Activated naive CD4-positive, alpha-beta T cell treated with anti-CD3 and anti-CD28 coated beads, Interleukin-2, amount 10 ng/mL, durations not matched to agents 7 days and 5 days (primary cell): Measurements from ENCODE around the gene SPOCK3.
"Not testable (repeated sequence)": the region's sequence is repeated elsewhere in the genome, so short reads cannot be mapped to it uniquely, and the experiment has no call there.

Experiments used
- CTCF ChIA-PET: fragments of 350-600 bp; sonication (Branson Sonifier 250); formaldehyde crosslinking; loops from one replicate; lab custom pipeline; 2021; ENCODE audit warnings: antibody characterized with exemption; lab: Charles Lee
- DNase-seq: peaks from one replicate; pipeline ENCODE4 v3.0.0-alpha.2; 2020
- H3K27ac Mint-ChIP-seq: one replicate; pipeline ENCODE4 v1.8.0; 2021; ENCODE audit warnings: mild to moderate bottlenecking, moderate library complexity, mixed read lengths
- H3K27me3 Mint-ChIP-seq: one replicate; pipeline ENCODE4 v1.8.0; 2021; ENCODE audit warnings: mild to moderate bottlenecking, mixed read lengths
- H3K36me3 Mint-ChIP-seq: one replicate; pipeline ENCODE4 v1.8.0; 2021; ENCODE audit warnings: mixed read lengths
- H3K4me1 Mint-ChIP-seq: one replicate; pipeline ENCODE4 v1.8.0; 2021; ENCODE audit warnings: mixed read lengths
- H3K4me3 Mint-ChIP-seq: one replicate; pipeline ENCODE4 v1.8.0; 2021; ENCODE audit warnings: mild to moderate bottlenecking, moderate library complexity, mixed read lengths
- H3K9me3 Mint-ChIP-seq: one replicate; pipeline ENCODE4 v1.8.0; 2021; ENCODE audit warnings: mixed read lengths

SPOCK3 gene

GRCh38 chr4:167234316-167234881 is at the start of gene SPOCK3:
SPOCK3 (minus strand) TSS chr4:167234494.
- Mint-ChIP-seq H3K27ac (no peak within 1 kb of the TSS), H3K27me3 (peaks cover 31% of the 10 kb centered on the region), H3K36me3 (no peaks in the 10 kb centered on the region), H3K9me3 (no peaks in the 10 kb centered on the region), H3K4me1 (peaks cover 7% of the 10 kb centered on the region), H3K4me3 (peak within 1 kb of the TSS; percentile 41)
- peak; percentile 20 for DNase-seq
- CTCF ChIA-PET: no interaction called here

DNA sequence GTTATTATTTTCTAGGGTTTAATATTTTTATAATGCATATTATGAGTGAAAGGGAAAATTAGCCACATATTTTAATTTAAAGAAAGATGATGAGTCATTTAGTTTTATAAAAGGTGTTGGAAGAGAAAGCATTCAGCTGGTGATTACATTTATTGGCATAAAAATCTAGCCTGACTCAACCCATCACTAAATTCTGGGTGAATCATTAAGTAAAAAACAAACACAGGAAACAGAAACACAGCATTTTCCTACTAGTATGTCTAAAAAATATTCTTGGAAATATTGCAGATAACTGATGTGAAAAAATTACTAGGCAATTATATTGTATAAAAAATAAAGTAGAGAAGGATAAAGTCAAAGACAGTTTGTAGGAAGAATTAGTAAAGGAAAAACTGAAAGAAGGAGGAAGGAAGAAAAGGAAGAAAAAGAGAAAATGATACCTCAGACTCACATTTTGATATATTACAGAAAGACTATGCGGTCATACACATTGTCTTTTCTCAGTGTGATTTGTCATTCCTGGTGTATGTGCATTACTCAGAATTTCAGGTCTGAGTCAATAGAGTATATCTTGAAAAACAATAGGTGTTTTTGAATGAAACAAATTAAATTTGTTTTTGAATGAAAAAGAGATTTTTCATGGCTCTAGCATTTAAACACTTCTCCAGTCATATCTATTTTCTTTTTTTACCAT is 48.0 kb upstream of the SPOCK3 start:
- H3K9me3 Mint-ChIP-seq: peaks cover 5% of the 10 kb centered on the region

GRCh38 chr4:167281545-167281944 is 47.3 kb upstream of the SPOCK3 start:
- H3K4me1 Mint-ChIP-seq, CTCF ChIA-PET, H3K9me3 Mint-ChIP-seq, DNase-seq, H3K4me3 Mint-ChIP-seq, H3K27ac Mint-ChIP-seq, H3K36me3 Mint-ChIP-seq, H3K27me3 Mint-ChIP-seq: not testable (repeated sequence)

More for the DNA sequence above, 48.0 kb upstream of the SPOCK3 start:
- DNase-seq: no peak
- no peaks in the 10 kb centered on the region for H3K27me3 Mint-ChIP-seq
- H3K27ac Mint-ChIP-seq: no peak overlapping the region
- H3K36me3 Mint-ChIP-seq: no peaks in the 10 kb centered on the region
- no peak overlapping the region for H3K4me3 Mint-ChIP-seq
- no peaks in the 10 kb centered on the region for H3K4me1 Mint-ChIP-seq
- CTCF ChIA-PET: no interaction called here

GRCh38 chr4:167274351-167274750 is 40.1 kb upstream of the SPOCK3 start:
- no peak overlapping the region for H3K4me3 Mint-ChIP-seq
- CTCF ChIA-PET: interaction anchor here (0.6 kb wide), 1 partner anchor 9 kb away, joined by 3 read pairs; no protein-coding TSS in a partner anchor
- H3K36me3 Mint-ChIP-seq: no peaks in the 10 kb centered on the region
- peaks cover 6% of the 10 kb centered on the region for H3K9me3 Mint-ChIP-seq
- H3K27ac Mint-ChIP-seq: no peak overlapping the region
- DNase-seq: no peak
- no peaks in the 10 kb centered on the region for H3K27me3 Mint-ChIP-seq
- no peaks in the 10 kb centered on the region for H3K4me1 Mint-ChIP-seq

DNA sequence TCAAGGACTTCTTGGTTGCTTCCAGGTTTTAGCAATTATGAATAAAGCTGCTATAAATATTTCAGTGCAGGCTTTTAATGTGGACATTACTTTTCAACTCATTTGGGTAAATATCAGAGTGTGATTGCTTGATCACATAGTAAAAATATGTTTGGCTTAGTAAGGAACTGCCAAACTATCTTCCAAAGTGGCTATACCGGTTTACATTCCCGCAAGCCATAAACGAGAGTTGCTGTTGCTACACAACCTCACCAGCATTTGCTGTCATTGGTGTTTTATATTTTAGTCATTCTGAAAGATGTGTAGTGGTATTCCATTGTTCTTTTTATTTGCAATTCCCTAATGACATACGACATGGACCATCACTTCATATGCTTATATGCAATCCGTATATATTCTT is 30.9 kb upstream of the SPOCK3 start:
- H3K27ac Mint-ChIP-seq: no peak overlapping the region
- CTCF ChIA-PET: interaction anchor here (0.6 kb wide), 1 partner anchor 9 kb away, joined by 3 read pairs; no protein-coding TSS in a partner anchor
- no peak for DNase-seq
- H3K4me3 Mint-ChIP-seq: no peak overlapping the region
- H3K9me3 Mint-ChIP-seq: peaks cover 9% of the 10 kb centered on the region
- no peaks in the 10 kb centered on the region for H3K36me3 Mint-ChIP-seq
- no peaks in the 10 kb centered on the region for H3K4me1 Mint-ChIP-seq
- no peaks in the 10 kb centered on the region for H3K27me3 Mint-ChIP-seq

DNA sequence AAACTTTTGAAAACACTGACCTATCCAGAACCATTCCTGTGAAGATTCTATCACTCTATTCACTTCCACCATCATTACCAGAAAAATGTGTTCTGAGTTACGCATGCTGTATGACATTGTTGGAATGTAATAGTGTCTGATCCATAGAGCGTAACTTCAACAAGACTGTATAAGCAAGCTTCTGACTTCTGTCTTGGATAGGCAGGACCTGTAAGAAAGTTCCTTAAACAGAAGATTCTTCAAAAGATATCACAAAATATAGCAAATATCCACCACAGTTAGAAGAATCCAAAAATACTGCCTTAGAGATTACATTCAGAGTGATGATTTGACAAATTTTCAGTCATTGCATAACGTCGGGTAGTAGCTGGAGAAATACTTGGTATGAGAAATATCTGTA is 14.0 kb upstream of the SPOCK3 start:
- DNase-seq: no peak
- H3K4me3 Mint-ChIP-seq: no peak overlapping the region
- CTCF ChIA-PET: no interaction called here

GRCh38 chr4:167239627-167240026 is 5.3 kb upstream of the SPOCK3 start:
- no peaks in the 10 kb centered on the region for H3K9me3 Mint-ChIP-seq
- H3K27me3 Mint-ChIP-seq: peaks cover 10% of the 10 kb centered on the region
- H3K4me3 Mint-ChIP-seq: no peak overlapping the region
- peaks cover 2% of the 10 kb centered on the region for H3K4me1 Mint-ChIP-seq
- DNase-seq: no peak
- H3K36me3 Mint-ChIP-seq: no peaks in the 10 kb centered on the region
- H3K27ac Mint-ChIP-seq: no peak overlapping the region
- CTCF ChIA-PET: no interaction called here

More for the DNA sequence above, 14.0 kb upstream of the SPOCK3 start:
- Mint-ChIP-seq H3K9me3 (peaks cover 5% of the 10 kb centered on the region), H3K36me3 (no peaks in the 10 kb centered on the region), H3K27ac (no peak overlapping the region), H3K27me3 (no peaks in the 10 kb centered on the region), H3K4me1 (no peaks in the 10 kb centered on the region)

DNA sequence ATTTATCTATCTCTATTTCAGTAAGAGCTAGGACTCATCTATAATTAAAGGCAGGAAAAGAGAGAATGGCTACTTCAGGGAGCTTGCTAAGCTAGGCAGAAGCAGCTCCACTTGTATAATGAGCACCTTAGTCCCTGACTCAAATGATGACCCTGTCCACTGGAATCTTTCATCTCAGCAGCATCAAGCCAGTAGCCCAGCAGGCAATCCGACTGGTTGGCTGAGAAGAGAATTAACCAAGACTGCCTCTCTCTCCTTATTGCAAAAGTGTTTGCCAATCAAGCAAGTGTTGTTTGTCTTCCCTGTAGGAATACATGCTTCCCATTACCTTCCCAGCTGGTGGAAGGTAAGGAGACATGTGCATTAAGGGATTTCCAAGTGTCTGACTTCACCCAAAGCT is 3.9 kb upstream of the SPOCK3 start:
- Mint-ChIP-seq H3K9me3 (no peaks in the 10 kb centered on the region), H3K4me1 (peaks cover 7% of the 10 kb centered on the region), H3K4me3 (no peak overlapping the region), H3K27ac (no peak overlapping the region), H3K27me3 (peaks cover 24% of the 10 kb centered on the region), H3K36me3 (no peaks in the 10 kb centered on the region)
- CTCF ChIA-PET: no interaction called here
- no peak for DNase-seq

DNA sequence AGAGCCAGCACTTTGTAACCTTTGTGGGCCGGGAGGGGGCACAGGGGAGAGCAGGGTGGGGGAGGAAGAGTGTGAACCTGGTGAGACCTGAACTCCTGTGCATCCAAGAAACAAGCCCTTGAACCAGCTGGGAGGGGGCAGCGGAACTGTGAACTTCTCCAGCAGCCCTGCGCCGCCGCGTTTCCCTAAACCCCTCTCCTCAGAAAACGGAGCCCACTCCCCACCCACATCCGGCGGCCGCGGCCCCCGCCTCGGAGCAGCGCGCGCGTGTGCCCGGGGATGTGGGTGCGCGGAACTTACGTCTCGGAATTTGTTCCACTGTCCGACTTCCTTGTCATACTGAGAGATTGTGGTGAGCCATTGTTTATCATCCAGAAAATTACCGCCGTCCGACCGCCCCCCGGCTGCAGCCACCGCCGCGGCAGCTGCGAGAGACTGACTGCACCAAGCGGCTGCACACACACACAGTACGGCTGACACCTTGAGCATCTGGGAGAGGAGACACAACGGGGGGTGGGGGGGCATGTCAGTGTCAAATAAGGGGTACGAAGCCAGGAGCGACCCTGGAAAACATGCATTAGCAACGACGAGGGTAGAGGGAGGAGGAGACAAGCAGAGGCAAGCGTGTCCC is 494 bp downstream of the SPOCK3 start:
- peak overlapping the region; percentile 41 for H3K4me3 Mint-ChIP-seq
- DNase-seq: no peak
- no peak overlapping the region for H3K27ac Mint-ChIP-seq
- H3K9me3 Mint-ChIP-seq: no peaks in the 10 kb centered on the region
- CTCF ChIA-PET: no interaction called here
- no peaks in the 10 kb centered on the region for H3K36me3 Mint-ChIP-seq
- peaks cover 31% of the 10 kb centered on the region for H3K27me3 Mint-ChIP-seq
- peaks cover 7% of the 10 kb centered on the region for H3K4me1 Mint-ChIP-seq

DNA sequence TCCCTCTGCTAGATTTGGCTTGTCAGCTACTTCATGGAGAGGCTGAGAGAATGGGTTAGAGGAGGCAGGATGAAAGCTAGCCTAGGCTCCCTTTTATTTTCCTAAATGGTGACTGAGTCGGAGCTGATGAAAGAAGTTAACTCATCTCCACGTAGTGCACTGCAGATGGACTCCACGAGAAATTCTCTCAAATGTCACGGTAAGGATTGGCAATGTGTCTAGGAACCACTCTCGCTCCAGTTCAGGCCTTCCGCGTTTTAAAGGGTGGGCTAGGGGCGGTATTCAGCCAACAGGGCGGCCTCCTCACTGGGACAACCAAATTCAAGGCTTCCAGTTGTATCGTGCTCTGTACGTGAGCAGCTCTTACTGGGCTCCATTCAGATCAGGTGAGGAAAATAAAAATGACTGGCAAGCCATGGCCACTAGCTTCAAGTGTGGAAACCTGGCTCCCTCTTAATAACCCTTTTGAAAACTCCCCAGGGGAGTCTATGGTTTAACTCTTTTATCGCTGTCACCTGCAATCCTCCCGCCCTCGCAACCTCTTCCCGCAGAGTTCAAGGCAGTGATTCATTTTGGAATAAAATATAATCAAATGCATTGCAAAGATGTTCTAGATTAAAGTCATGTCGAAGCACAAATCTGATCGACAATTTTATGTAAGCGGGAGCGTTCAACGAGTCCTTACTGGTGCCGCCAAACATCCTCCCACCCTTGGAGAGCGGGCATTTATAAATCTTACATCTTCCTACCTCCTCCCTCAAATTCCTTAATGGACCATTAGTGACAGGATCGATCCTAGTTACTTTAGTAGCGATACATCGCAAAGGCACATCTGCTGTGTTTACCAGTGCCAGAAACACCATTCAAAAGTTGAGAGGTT is 1.2 kb downstream of the SPOCK3 start:
- H3K27me3 Mint-ChIP-seq: peaks cover 31% of the 10 kb centered on the region
- H3K4me3 Mint-ChIP-seq: no peak overlapping the region
- DNase-seq: no peak
- CTCF ChIA-PET: no interaction called here
- H3K36me3 Mint-ChIP-seq: no peaks in the 10 kb centered on the region
- H3K9me3 Mint-ChIP-seq: no peaks in the 10 kb centered on the region
- H3K27ac Mint-ChIP-seq: no peak overlapping the region
- H3K4me1 Mint-ChIP-seq: peaks cover 7% of the 10 kb centered on the region

- Mint-ChIP-seq H3K4me3 (no peak overlapping the region), H3K4me1 (peaks cover 7% of the 10 kb centered on the region), H3K27ac (no peak overlapping the region), H3K27me3 (peaks cover 31% of the 10 kb centered on the region), H3K9me3 (no peaks in the 10 kb centered on the region), H3K36me3 (no peaks in the 10 kb centered on the region)
- no peak for DNase-seq
- CTCF ChIA-PET: no interaction called here
Observed at GRCh38 chr4:167230744-167231143, 3.5 kb downstream of the SPOCK3 start.

DNA sequence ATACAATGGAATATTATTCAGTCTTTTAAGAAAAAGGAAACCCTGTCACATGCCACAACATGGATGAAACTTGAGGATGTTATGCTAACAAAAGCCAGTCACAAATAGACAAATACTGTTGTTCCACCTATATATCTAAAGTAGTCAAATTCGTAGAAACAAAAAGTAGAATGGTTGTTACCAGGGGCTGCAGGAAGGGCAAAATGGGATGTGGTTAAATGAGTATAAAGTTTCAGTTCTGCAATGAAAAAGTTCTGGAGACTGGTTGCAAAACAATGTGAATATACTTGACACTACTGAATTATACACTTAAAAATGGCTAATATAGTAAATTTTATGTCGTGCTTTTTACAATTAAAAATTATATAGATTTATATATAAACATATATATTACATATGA is 12.2 kb downstream of the SPOCK3 start:
- Mint-ChIP-seq H3K4me3 (no peak overlapping the region), H3K9me3 (no peaks in the 10 kb centered on the region), H3K27ac (no peak overlapping the region), H3K36me3 (no peaks in the 10 kb centered on the region), H3K27me3 (no peaks in the 10 kb centered on the region), H3K4me1 (no peaks in the 10 kb centered on the region)
- CTCF ChIA-PET: no interaction called here
- no peak for DNase-seq

DNA sequence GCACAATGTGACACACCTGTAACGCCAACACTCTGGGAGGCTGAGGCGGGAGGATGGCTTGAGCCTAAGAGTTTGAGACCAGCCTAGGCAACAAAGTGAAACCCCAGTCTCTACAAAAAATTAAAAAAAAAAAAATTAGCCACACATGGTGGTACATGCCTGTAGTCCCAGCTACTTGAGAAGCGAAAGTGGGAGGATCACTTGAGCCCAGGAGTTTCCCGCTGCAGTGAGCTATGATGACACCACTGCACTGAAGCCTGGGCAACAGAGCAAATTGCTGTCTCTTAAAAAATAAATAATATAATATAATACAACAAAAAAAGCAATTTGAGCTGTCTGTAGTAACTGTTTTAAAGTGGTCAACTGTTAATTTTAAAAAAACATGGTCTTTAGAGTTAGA is 13.2 kb downstream of the SPOCK3 start:
- H3K4me1 Mint-ChIP-seq: no peaks in the 10 kb centered on the region
- no peaks in the 10 kb centered on the region for H3K9me3 Mint-ChIP-seq
- CTCF ChIA-PET: no interaction called here
- H3K4me3 Mint-ChIP-seq: no peak overlapping the region
- H3K27ac Mint-ChIP-seq: no peak overlapping the region
- no peaks in the 10 kb centered on the region for H3K27me3 Mint-ChIP-seq
- DNase-seq: no peak
- no peaks in the 10 kb centered on the region for H3K36me3 Mint-ChIP-seq

GRCh38 chr4:167218022-167218608 is 16.2 kb downstream of the SPOCK3 start:
- Mint-ChIP-seq H3K36me3 (no peaks in the 10 kb centered on the region), H3K4me3 (no peak overlapping the region), H3K9me3 (no peaks in the 10 kb centered on the region), H3K27me3 (no peaks in the 10 kb centered on the region), H3K27ac (no peak overlapping the region), H3K4me1 (no peaks in the 10 kb centered on the region)
- DNase-seq: no peak
- CTCF ChIA-PET: no interaction called here
